WTC11 (cell line): ENCODE results near the gene KAZN. TPM values are rescaled to one million over a fixed set of nuclear protein-coding genes. Genes with fewer than 3 reads are reported as not detected.

ENCODE experiments used
- ATAC-seq: fragments of 200-7000 bp; cut with Tn5 transposase; 2 replicates; pipeline ENCODE4 v1.10.0; 2021; ENCODE audit warnings: mild to moderate bottlenecking, moderate library complexity
- CTCF ChIA-PET: fragments of 300-600 bp; sonication (Branson Sonifier 250); formaldehyde crosslinking; loops from one replicate; lab custom pipeline; 2021; ENCODE audit warnings: antibody characterized with exemption; lab: Charles Lee
- POLR2A ChIA-PET: fragments of 350-600 bp; sonication (Branson Sonifier 250); formaldehyde crosslinking; loops from one replicate; lab custom pipeline; 2021; ENCODE audit warnings: antibody characterized with exemption; lab: Charles Lee
- DNase-seq: peaks from one replicate; pipeline ENCODE4 v3.0.0; 2021; ENCODE audit warnings: low spot score
- H3K27ac Mint-ChIP-seq: 2 replicates; pipeline ENCODE4 v1.8.0; 2021; ENCODE audit warnings: mixed read lengths
- H3K27me3 Mint-ChIP-seq: 2 replicates; pipeline ENCODE4 v1.8.0; 2021; ENCODE audit warnings: low read depth, mild to moderate bottlenecking, moderate library complexity, mixed read lengths
- H3K36me3 Mint-ChIP-seq: 2 replicates; pipeline ENCODE4 v1.8.0; 2021; ENCODE audit warnings: mixed read lengths
- H3K4me1 Mint-ChIP-seq: 2 replicates; pipeline ENCODE4 v1.8.0; 2022; ENCODE audit warnings: mixed read lengths
- H3K4me3 Mint-ChIP-seq: 2 replicates; pipeline ENCODE4 v1.8.0; 2021; ENCODE audit warnings: mild to moderate bottlenecking, moderate library complexity, mixed read lengths
- H3K9me3 Mint-ChIP-seq: 2 replicates; pipeline ENCODE4 v1.8.0; 2021; ENCODE audit warnings: mixed read lengths
- ATF1 ChIP-seq: sonication (generic); formaldehyde crosslinking; IDR thresholded peaks from 2 replicates; pipeline ENCODE4 v1.8.1; 2023; ENCODE audit warnings: mild to moderate bottlenecking, moderate library complexity, missing genetic modification reagents
- CBFB ChIP-seq: sonication (generic); formaldehyde crosslinking; IDR thresholded peaks from 2 replicates; pipeline ENCODE4 v1.8.1; 2022; ENCODE audit warnings: mild to moderate bottlenecking, low read depth, missing genetic modification reagents
- ELF4 ChIP-seq: sonication (generic); formaldehyde crosslinking; IDR thresholded peaks from 2 replicates; pipeline ENCODE4 v1.8.1; 2022; ENCODE audit warnings: low read depth, mild to moderate bottlenecking, moderate library complexity, missing genetic modification reagents
- EMX1 ChIP-seq: fragments of 250-450 bp; sonication (Bioruptor Pico); IDR thresholded peaks from 2 replicates; pipeline ENCODE4 v1.8.0; 2021; ENCODE audit warnings: mild to moderate bottlenecking
- ERG ChIP-seq: fragments of 250-450 bp; sonication (Bioruptor Pico); IDR thresholded peaks from 2 replicates; pipeline ENCODE4 v1.8.0; 2021; ENCODE audit warnings: mild to moderate bottlenecking
- FOXJ3 ChIP-seq: sonication (generic); formaldehyde crosslinking; IDR thresholded peaks from 2 replicates; pipeline ENCODE4 v1.9.0; 2021; ENCODE audit warnings: missing genetic modification reagents, mild to moderate bottlenecking, borderline replicate concordance
- GABPB1 ChIP-seq: sonication (generic); formaldehyde crosslinking; IDR thresholded peaks from 2 replicates; pipeline ENCODE4 v1.8.1; 2023; ENCODE audit warnings: mild to moderate bottlenecking, missing genetic modification reagents
- GRHL2 ChIP-seq: fragments of 250-450 bp; sonication (Bioruptor Pico); IDR thresholded peaks from 2 replicates; pipeline ENCODE4 v1.8.0; 2022; ENCODE audit warnings: mild to moderate bottlenecking, moderate library complexity; ENCODE audit not compliant: insufficient replicate concordance, severe bottlenecking
- GTF2I ChIP-seq: fragments of 250-450 bp; sonication (Bioruptor Pico); conservative IDR thresholded peaks from 2 replicates; pipeline ENCODE4 v1.4.0; 2021; ENCODE audit warnings: mild to moderate bottlenecking
- IRF1 ChIP-seq: sonication (generic); formaldehyde crosslinking; IDR thresholded peaks from 2 replicates; pipeline ENCODE4 v1.8.0; 2023; ENCODE audit warnings: missing genetic modification reagents
- JUN ChIP-seq: sonication (generic); formaldehyde crosslinking; IDR thresholded peaks from 2 replicates; pipeline ENCODE4 v1.8.0; 2023; ENCODE audit warnings: mild to moderate bottlenecking, missing genetic modification reagents
- KAT7 ChIP-seq: sonication (generic); formaldehyde crosslinking; IDR thresholded peaks from 2 replicates; pipeline ENCODE4 v1.8.1; 2023; ENCODE audit warnings: missing genetic modification reagents, mild to moderate bottlenecking, borderline replicate concordance
- MLX ChIP-seq: sonication (generic); formaldehyde crosslinking; IDR thresholded peaks from 2 replicates; pipeline ENCODE4 v1.8.1; 2023; ENCODE audit warnings: mild to moderate bottlenecking, missing genetic modification reagents, moderate library complexity
- NFATC4 ChIP-seq: fragments of 250-450 bp; sonication (Bioruptor Pico); IDR thresholded peaks from 2 replicates; pipeline ENCODE4 v1.9.0; 2021; ENCODE audit warnings: mild to moderate bottlenecking
- NFE2L1 ChIP-seq: sonication (generic); formaldehyde crosslinking; IDR thresholded peaks from 2 replicates; pipeline ENCODE4 v1.8.1; 2023; ENCODE audit warnings: missing genetic modification reagents
- NR3C1 ChIP-seq: sonication (generic); formaldehyde crosslinking; conservative IDR thresholded peaks from 2 replicates; pipeline ENCODE4 v1.8.1; 2023; ENCODE audit warnings: low read depth, mild to moderate bottlenecking, missing genetic modification reagents
- RELA ChIP-seq: sonication (generic); formaldehyde crosslinking; IDR thresholded peaks from 2 replicates; pipeline ENCODE4 v1.8.1; 2022; ENCODE audit warnings: missing genetic modification reagents, mild to moderate bottlenecking, borderline replicate concordance
- RORB ChIP-seq: fragments of 250-450 bp; sonication (Bioruptor Pico); IDR thresholded peaks from 2 replicates; pipeline ENCODE4 v1.9.0; 2021; ENCODE audit warnings: mild to moderate bottlenecking
- TEAD4 ChIP-seq: sonication (generic); formaldehyde crosslinking; IDR thresholded peaks from 2 replicates; pipeline ENCODE4 v1.8.0; 2022; ENCODE audit warnings: mild to moderate bottlenecking, missing genetic modification reagents
- ZNF425 ChIP-seq: fragments of 250-450 bp; sonication (Bioruptor Pico); conservative IDR thresholded peaks from 2 replicates; pipeline ENCODE4 v1.9.0; 2021; ENCODE audit warnings: mild to moderate bottlenecking
- total RNA-seq: library from RNA; stranded (reverse); gene quantifications from 3 replicates; pipeline ENCODE4 v1.2.3, GENCODE V29; 2021
- TF ChIP-seq, protein P1 (sequence below): sonication (generic); formaldehyde crosslinking; IDR thresholded peaks from 2 replicates; pipeline ENCODE4 v1.8.1; 2022; ENCODE audit warnings: low read depth, mild to moderate bottlenecking, moderate library complexity, missing genetic modification reagents, borderline replicate concordance

Gene KAZN
- total RNA-seq, 1 experiment from 2014 or later, result 19.9 TPM

DNA sequence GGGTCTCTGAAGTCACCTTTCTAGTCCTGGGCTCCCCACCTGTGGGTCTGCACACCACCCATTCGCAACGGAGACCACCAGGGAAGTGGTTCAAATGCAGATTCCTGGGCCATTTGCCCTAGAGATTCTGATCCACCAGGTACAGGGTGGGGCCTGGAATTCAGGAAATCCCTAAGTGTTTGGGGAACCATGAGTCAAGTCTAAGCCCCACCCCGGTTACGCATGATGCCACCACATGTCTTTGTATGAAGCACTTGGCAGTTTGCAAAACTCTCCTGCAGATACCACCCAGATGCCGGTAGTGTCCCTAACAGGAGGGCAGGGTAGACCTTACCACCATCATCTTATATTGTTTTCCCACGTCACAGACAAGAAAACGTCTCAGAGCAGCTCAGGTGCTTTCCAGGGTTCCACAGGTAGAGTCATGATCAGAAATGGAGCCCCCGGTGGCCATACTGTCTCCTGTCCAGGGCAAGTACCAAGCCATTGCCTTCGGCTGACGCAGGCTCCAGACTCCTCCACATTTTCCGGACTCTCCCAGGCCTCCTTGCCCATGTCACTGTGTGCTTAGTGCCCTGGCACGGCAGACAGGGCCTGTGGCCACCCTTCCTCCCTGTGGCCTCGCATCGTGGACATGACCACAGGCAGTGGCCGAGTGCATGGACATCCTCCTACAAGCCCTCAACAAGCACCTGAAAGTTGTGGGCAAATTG, 465.9 kb downstream of the KAZN start:
- ATAC-seq (no peak), DNase-seq (no peak)
- no peak for TF ChIP-seq NR3C1
- no peak for TF ChIP-seq NFATC4
- TF ChIP-seq GTF2I (CRISPR knock-in tag), result no peak
- no peak for TF ChIP-seq ERG (CRISPR knock-in tag)
- TF ChIP-seq ATF1 (CRISPR knock-in tag), result no peak
- TF ChIP-seq GRHL2 (CRISPR knock-in tag), result no peak
- TF ChIP-seq GABPB1, result no peak
- no peak for TF ChIP-seq EMX1 (CRISPR knock-in tag)
- no peak for TF ChIP-seq FOXJ3 (CRISPR knock-in tag)
- no peak for TF ChIP-seq KAT7 (CRISPR knock-in tag)
- TF ChIP-seq ZNF425, result no peak
- TF ChIP-seq TEAD4 (CRISPR knock-in tag), result no peak
- TF ChIP-seq, all 79 proteins: peak for 0
- Mint-ChIP-seq H3K36me3 (peaks cover 6% of the 10 kb centered on the region), H3K27me3 (no peaks in the 10 kb centered on the region), H3K4me1 (peaks cover 4% of the 10 kb centered on the region), H3K4me3 (no peak overlapping the region), H3K27ac (no peak overlapping the region), H3K9me3 (peaks cover 9% of the 10 kb centered on the region)
- CTCF ChIA-PET, result interaction anchor here (0.7 to 2.1 kb wide), 2 partner anchors 25 to 34 kb away, joined by 3 to 6 read pairs; no protein-coding TSS in a partner anchor
- POLR2A ChIA-PET, result interaction anchor here (0.5 kb wide), 1 partner anchor 41 kb away, joined by 5 read pairs; no protein-coding TSS in a partner anchor

GRCh38 chr1:15065291-15065690, 466.8 kb downstream of the KAZN start:
- H3K4me3 Mint-ChIP-seq, result no peak overlapping the region
- DNase-seq, result no peak
- no peak overlapping the region for H3K27ac Mint-ChIP-seq
- ATAC-seq, result no peak
- POLR2A ChIA-PET, result interaction anchor here (0.7 kb wide), 1 partner anchor 133 kb away, joined by 6 read pairs; no protein-coding TSS in a partner anchor
- H3K27me3 Mint-ChIP-seq, result no peaks in the 10 kb centered on the region
- H3K36me3 Mint-ChIP-seq, result peaks cover 6% of the 10 kb centered on the region
- H3K4me1 Mint-ChIP-seq, result 0 out of 2 replicates have a peak, but pooled peaks cover 3% of the 10 kb centered on the region
- peaks cover 9% of the 10 kb centered on the region for H3K9me3 Mint-ChIP-seq
- TF ChIP-seq RORB (CRISPR knock-in tag), result no peak
- TF ChIP-seq CBFB (CRISPR knock-in tag), result no peak
- TF ChIP-seq, protein P1, sequence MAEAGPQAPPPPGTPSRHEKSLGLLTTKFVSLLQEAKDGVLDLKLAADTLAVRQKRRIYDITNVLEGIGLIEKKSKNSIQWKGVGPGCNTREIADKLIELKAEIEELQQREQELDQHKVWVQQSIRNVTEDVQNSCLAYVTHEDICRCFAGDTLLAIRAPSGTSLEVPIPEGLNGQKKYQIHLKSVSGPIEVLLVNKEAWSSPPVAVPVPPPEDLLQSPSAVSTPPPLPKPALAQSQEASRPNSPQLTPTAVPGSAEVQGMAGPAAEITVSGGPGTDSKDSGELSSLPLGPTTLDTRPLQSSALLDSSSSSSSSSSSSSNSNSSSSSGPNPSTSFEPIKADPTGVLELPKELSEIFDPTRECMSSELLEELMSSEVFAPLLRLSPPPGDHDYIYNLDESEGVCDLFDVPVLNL (CRISPR knock-in tag), result no peak
- TF ChIP-seq RELA, result no peak
- no peak for TF ChIP-seq MLX
- no peak for TF ChIP-seq ELF4 (CRISPR knock-in tag)
- no peak for TF ChIP-seq JUN (CRISPR knock-in tag)
- no peak for TF ChIP-seq IRF1 (CRISPR knock-in tag)
- TF ChIP-seq ZNF425, result no peak
- TF ChIP-seq GRHL2 (CRISPR knock-in tag), result no peak
- TF ChIP-seq NFE2L1 (CRISPR knock-in tag), result no peak
- CTCF ChIA-PET, result interaction anchor here (0.7 kb wide), 1 partner anchor 12 kb away, joined by 6 read pairs; no protein-coding TSS in a partner anchor
